Islet of Langerhans (tissue), 1 donor: ENCODE measurements around the gene TP73.
"Not testable (repeated sequence)": the region's sequence is repeated elsewhere in the genome, so short reads cannot be mapped to it uniquely, and the experiment has no call there.

Experiments used
- FAIRE-seq: peaks from one replicate; lab custom pipeline; 2011; peaks lifted over from hg19 to GRCh38; lab: Jason Lieb, UNC

TP73 gene

DNA sequence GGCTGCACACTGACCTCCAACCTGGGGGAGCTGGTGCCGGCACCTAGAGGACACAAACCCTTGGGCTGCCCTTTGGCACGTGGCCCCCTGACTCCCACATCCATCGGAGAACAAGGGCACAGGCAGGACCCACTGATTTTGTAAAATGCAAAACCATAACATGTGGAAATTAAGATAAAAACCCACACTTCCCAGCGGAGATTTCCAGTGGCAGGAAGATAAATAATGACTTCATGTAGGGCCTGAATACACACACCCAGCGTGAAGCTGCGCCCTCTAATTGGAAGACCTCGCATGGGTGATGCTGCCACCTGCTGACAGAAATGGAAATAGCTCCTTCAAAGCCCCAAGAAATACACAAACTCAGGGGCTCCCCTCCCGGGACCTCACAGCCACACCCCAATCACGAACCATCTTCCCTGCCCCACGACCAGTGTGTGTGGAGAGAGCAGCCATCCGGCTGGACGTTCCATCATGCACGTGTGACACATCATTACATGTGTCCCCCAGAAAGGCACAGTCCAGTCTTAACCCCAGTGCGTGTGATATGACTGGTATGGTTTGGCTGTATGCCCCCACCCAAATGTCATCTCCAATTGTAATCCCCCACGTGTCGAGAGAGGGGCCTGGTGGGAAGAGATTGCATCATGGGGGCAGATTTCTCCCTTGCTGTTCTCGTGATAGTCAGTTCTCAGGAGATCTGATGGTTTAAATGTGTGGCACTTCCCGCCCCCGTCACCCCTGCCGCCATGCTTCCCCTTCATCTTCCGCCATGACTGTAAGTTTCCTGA is 33.2 kb upstream of the TP73 start:
- FAIRE-seq = peak; percentile 85

DNA sequence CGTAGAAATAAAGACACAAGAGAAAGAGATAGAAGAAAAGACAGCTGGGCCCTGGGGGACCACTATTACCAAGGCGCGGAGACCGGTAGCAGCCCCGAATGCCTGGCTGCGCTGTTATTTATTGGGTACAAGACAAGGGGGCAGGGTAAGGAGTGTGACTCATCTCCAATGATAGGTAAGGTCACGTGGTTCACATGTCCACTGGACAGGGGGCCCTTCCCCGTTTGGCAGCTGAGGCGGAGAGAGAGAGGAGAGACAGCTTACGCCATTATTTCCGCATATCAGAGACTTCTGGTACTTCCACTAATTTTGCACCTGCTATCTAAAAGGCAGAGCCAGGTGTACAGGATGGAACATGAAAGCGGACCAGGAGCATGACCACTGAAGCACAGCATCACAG is 31.6 kb upstream of the TP73 start:
- no peak for FAIRE-seq

DNA sequence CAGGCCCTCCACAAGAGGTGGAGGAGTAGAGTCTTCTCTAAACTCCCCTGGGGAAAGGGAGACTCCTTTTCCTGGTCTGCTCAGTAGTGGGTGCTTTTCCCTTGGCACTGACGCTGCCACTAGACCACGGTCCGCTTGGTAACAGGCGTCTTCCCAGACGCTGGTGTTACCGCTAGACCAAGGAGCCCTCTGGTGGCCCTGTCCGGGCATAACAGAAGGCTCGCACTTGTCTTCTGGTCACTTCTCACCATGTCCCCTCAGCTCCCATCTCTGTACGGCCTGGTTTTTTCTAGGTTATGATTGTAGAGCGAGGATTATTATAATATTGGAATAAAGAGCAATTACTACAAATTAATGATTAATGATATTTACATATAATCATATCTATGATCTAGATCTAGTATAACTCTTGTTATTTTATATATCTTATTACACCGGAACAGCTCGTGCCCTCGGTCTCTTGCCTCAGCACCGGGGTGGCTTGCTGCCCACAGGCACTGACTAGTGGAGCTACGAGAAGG is 31.1 kb upstream of the TP73 start:
- FAIRE-seq = not testable (repeated sequence)

DNA sequence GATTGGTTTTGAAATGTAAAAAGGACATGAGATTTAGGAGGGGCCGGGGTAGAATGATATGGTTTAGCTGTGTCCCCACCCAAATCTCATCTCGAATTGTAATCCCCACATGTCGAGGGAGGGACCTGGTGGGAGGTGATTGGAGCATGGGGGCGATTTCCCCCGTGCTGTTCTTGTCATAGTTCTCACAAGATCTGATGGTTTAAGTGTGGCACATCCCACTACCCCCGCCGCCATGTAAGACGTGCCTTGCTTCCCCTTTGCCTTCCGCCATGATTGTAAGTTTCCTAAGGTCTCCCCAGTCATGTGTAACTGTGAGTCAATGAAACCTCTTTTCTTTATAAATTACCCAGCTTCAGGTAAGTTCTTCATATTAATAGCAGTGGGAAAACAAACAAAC is 30.2 kb upstream of the TP73 start:
- FAIRE-seq = not testable (repeated sequence)

DNA sequence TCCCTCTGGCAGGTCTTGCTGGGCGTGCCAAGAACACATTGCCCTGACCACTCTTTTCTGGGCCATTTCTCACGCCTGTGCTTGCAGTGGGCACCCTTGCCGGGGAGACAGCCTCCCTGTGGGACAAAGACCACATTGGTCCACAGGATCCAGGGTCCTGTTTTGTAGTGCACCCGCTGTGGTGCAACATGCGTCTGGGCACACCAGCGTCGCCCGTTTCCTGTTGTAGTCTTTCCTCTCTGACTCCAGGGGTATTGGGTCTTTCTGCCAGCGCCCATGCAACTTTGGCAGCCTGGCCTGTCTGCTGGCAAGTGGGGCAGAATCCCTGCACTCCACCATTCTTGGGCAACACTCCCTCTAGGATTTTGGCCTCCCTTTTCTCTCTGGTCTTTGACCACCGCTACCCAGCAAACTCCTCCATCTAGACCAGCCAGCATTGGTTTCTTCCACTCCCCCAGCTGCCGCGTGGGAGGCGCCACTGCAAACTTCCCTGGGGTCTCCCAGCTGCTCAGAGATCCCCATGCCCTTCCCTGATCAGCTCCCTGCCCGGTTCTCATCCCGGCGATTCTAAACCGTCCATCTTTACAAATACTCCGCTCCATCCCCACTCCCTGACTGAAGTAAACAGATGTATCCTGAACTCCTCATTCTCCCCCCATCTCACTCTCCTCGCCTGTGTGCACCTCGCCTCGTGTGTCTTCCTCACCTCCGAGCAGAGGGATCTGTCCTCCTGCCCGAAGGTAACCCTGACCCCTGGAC is 28.7 kb upstream of the TP73 start:
- no peak for FAIRE-seq

DNA sequence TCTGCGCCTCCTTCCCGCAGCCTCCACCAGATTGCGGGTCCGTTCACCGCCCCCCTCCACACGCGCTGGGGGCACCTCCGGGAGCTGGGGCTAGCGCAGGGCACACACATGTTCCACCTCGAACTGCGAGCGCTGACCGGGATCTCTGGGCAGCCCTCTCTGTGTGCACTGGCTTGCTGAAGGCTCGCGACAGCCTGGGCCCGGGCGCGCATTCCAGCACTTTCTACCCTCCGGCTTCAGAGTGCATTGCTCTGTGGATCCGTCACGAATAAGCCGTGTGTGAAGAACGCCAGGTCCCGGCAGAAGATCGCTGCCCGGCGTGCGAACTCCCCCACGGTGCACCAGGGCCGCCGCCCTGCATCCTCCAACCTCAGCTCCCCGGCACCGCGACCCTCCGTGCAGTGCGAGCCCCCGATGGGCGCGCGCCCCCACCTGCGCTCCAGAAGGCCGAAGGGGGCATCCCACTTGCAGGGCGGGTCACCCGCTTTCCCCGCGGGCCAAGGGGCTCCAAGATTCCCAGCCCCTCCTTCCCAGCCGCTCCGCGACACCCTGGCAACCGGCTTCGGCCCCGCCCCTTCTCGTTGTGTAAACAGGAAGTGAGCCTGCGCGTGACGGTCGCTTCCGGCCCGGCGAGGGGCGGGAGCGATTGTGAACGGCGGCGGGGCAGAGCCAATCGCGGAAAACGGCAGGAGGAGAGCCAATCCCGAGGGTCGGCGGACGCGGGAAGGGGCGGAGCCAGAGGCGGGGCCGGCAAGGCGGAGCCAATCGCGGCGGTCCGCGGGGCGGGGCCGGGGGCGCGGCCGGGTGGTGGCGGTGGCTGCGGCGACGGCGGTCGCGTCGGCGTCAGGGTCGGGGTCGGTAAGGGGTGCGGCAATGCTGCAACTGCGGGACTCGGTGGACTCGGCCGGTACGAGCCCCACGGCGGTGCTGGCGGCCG is 27.8 kb upstream of the TP73 start, which contains the start of gene TPRG1L:
TSS of gene TPRG1L (plus strand) at position 816 of the 937 bp plus-strand sequence. CDS start at position 874, 58 bp downstream.
- FAIRE-seq = no peak

DNA sequence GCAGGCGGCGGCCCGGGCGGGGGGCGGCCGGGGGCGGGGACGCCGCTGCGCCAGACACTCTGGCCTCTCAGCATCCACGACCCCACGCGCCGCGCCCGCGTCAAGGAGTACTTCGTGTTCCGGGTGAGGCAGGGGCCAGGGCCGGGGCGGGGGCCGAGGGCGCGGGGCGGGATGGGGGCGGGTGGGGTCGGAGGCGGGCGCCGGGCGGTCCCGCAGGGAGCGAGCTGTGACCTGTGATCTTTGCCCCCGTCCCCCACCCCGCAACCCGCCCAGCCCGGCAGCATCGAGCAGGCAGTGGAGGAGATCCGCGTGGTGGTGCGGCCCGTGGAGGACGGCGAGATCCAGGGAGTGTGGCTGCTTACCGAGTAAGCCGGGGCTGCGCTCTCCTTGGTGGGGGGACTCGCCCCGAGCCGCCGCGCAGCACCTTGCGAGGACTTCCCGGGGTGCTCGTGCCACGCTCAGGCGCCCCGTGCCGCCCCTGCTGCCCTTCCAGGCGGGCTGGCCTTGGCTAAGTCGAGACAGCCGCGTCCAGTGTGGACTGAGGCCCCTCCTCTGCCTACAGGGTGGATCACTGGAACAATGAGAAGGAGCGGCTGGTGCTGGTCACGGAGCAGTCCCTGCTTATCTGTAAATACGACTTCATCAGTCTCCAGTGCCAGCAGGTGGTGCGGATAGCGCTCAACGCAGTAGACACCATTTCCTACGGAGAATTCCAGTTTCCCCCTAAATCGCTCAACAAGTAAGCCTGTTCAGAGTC is 27.0 kb upstream of the TP73 start:
- FAIRE-seq = no peak

DNA sequence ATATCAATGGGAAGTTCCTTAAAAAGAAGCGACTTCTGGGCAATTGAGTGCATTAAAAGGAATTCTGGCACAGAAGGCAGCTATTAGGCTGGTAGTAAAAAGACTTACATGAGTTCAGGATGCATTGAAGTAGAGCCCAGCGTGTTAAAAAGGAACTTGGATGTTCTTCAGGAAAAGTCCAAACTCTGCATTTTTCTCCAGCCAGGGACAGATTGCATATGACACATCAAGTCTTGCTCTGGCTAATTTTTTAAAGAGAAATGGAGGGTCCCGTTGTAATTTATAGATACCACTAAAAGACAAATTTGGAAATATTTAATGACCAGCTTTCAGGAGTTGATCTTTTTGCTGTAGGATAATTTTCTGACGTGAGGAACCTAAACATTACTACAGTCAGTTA is 26.3 kb upstream of the TP73 start:
- FAIRE-seq = no peak

DNA sequence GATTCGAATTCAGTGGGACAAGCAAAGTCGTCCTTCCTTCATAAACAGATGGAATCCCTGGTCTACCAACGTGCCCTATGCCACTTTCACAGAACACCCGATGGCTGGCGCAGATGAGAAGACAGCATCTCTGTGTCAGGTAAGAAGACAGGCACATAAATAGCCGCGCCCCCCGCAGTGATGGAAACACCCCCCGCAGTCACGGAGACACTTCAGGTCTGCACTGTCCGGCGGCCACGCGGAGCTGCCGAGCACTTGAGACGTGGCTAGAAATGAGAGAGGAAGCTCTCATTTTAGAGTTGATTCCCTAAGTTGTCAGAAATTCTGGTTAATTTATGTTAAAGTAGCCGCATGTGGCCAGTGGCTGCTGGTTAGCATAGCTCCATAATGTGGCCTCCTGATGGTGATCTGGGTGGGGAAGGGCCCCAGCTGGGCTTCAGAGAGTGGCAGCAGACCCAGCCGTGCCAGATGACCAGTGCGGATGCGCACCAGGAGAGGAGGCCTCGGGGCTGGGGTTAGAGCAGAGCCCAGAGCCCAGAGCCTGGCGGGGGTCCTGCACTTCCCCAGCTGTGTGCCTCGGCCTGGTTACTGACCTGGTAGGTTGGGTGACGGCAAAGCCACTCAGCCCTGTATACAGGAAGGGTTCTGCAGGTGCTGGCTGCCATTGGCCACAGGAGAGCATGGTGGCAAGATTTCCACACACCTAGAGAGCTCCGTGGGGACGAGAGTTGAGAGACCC is 24.6 kb upstream of the TP73 start:
- FAIRE-seq = no peak

DNA sequence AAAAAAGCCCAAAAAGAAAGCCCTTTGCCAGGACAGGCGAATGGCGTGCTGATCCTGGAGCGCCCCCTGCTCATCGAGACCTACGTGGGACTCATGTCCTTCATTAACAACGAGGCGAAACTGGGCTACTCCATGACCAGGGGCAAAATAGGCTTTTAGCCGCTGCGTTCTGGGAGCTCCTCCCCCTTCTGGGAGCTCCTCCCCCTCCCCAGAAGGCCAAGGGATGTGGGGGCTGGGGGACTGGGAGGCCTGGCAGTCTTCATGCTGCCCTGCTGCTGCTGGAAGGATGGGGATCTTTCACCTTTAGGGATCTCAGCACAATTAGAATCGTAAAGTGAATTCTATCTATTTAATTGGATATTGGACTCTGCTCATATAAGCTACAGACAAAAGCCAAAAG is 23.9 kb upstream of the TP73 start:
- FAIRE-seq = no peak

DNA sequence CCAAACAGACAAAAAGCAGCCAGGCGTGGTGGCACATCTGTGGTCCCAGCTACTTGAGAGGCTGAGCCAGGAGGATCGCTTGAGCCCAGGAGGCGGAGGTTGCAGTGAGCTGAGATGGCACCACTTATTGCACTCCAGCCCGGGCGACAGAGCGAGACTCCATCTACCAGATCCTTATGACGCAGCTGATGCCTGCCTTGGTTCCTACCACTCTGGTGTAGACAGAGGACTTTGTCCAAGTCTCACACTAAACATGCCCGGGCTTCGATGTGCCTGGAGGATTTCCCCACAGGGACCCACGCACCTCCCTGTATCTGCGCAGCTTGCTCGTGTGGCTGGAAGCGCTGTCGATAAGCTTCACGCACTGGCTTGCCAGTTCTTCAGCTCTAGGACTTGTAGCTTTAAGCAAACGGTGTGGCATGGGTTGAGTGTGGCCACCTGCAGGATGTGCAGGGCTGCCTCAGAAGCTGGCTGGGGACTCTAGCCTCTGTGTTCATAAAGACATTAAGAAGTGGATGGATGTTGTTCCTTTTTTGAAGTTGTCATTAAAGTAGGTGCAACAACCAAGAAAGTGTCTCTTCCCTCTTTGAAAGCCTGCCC is 22.7 kb upstream of the TP73 start:
- FAIRE-seq = no peak

DNA sequence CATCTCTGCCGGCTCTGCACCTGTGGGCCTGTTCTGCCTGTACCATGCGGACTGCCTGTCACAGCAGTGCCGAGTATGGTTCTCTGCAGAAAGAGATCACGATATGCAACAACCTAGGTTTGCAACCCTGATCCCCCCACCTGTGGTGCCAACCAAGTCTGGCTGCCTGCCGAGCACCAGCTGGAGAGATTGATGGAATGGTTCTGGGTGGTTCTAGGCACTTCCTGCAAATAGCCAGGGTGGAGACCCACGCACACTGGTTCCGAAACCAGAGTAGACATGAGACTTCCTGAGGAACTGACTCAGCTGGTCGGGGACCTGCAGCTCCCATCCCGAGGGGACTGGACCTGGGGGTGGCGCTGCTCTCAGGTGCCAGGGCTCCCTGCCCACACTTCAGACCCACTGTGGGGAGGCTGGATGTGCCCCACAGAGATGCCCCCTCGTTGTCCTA is 22.1 kb upstream of the TP73 start:
- FAIRE-seq = no peak

DNA sequence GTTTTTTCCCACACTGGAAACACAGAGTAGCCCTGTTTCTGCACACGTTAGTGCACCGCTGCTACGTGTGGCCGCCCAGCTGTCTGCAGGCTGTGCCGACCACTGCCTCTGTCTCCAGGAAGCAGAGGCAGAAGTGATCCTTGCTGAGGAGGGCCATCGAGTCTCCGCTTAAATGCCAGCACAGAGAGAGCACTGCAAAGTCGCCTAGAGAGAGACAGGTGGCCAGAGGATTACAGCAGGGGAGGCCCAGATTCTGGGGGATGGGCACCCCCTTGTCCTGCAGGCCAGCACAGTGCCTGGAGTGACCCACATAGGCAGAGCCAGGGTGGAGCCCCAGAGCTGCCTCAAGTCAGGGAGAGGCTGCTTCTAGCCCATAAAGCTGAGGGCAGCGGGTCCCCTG is 21.4 kb upstream of the TP73 start:
- FAIRE-seq = no peak

DNA sequence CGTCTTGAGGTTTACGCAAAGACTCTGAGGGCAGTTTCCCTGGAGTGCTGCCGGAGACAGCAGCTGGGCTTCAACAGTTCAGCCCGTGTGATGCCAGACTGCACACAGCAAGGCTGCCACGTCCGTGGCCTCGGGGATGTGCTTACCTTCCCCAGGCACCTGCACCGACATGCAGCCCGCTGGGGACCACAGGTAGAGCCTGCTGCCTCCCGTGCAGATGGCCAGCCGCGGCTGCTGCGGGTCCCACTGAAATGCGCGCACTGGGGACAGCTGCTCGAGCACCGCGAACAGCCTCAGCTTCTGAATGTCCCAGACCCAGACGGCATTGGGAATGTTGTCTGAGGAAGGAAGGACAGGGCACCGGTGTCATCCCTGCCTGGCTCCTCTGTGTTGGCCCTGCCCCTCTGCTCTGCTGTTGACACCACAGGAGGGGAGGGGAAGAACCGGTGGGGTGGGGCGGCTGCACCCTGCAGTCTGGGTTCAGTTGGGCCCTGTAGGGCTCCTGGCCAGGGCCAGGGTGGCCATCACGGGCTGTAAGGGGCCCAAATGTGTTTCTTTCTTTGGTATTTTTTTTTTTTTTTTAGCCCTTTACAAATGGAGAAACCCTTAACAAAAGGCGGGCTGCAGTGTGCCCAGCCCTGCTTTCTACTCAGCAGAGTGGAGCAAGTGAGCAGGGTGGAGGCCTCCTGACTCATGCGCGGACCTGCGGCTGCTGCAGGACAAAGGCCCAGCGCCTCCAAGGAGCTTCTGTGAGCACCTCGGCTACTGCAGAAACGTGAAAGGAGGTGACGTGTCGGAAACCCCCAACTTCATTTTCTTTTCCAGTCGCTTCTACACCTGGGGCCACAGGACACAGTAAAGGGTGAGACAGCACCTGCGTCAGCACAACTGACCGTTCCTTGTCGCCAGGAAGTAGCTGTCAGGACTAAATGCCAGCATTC is 20.7 kb upstream of the TP73 start:
- no peak for FAIRE-seq

DNA sequence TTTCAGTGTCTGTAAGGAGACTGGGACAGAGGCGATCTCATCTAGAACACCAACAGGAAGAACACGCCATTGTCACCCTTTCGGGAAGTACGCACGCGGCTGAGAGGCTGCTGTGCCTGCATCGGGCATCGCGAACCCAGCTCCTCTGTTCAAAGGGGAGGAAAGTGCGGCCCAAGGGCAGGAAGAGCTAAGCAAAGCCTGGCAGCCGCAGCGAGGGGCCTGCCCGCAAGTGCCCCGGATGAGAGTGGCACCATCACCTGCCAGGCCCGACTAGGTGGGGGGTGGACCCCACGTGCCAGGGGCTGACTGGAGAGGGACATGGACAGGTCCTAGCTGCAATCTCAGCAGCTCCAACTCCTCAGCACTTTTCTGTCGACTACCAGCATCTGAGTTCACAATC is 20.0 kb upstream of the TP73 start:
- no peak for FAIRE-seq

DNA sequence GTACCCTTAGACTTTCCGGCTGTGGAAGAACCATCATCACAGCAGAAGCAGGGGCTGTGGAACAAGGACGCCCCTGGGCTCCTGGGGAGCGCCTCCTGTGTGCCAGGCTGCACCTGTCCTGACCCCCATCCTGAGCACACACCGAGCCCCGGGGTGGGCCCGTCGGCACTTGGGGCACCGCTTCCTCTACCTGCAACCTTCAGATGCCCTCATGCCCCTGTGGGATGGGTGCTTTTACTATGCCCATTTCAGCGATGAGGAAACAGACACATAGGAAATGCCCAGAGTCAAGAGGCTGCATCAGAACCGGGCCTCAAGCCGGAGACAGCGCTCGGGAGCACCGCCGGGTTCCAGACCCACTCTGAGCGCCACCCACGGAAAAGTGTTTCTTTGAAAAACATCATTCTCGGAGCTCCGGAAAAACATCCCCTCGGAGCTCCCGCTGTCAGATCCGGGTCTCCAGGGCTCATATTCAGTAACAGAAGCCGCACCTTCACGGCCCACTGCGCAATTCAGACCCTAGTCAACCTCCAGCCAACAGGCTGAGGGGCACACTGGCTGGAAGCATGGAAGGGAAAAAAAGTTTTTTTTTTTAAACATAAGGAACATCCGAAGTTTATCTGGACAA is 19.5 kb upstream of the TP73 start:
- no peak for FAIRE-seq

DNA sequence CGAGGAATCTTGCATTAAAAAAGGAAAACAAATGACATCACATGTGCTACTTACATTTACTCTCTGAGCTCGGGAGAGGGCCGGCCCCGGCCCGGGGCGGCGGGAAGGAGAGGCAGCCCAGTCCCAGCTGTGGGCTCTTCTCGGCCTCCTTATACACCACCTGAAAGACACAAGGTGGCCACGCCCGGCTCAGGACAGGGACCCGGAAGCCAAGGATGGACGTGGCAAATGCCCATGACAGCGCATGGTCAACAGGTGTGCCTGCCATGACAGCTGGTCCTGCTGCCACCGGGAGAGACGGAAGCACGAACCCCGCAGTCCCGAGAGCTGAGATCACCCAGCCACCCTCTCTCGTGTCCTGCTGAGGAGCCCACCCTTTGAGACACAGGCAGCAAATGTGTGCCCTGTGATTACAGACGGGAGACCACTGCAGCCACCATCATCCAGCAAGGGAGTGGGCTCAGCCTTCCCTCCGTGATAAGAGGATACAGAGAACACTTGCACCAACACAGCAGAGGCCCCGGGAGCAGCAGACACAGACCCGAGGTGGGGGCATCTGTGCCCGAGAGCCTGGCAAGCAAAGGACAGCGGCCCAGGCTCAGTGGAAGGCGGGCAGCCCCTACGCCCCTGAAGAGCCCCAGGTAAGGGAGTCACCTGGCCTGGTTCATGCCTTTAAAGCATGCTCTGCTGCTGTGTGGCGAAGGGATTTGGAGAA is 18.8 kb upstream of the TP73 start:
- FAIRE-seq = no peak
